ENCODE measurements around the gene C5orf63. TPM values are rescaled to one million over a fixed set of nuclear protein-coding genes. Genes with fewer than 3 reads are reported as not detected.
"Not testable (repeated sequence)": the region's sequence is repeated elsewhere in the genome, so short reads cannot be mapped to it uniquely, and the experiment has no call there.

C5orf63 gene
- total RNA-seq, 4 donors from 2014 or later, result 1.7 to 12.1 (median 9.4) TPM

DNA sequence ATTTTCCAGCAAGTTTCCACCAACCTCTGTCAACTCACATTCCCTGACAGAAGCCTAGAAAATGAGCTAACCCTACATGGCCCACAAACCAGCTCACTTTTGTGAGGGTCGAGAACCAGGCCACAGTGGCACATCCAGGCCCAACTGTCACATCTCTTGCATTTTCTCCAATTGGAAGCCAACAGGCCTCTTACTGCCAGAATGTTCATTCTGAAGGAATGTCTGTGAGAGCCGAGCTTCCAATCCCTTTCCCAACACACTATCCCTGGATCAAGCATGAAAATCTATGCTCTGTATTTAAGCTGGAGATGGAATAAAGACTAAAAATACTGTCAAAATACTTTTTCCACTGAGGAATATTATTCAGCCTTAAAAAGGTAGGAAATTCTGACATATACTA, 62.9 kb downstream of the C5orf63 start:
- TF ChIP-seq POLR2A (IDR thresholded peaks at IDR 0.05), result no peak
- Histone ChIP-seq H3K36me3 (no peaks in the 10 kb centered on the region), H3K9me3 (no peaks in the 10 kb centered on the region), H3K4me3 (no peak overlapping the region), H3K27me3 (no peaks in the 10 kb centered on the region), H3K27ac (no peak overlapping the region), H3K4me1 (peaks cover 0 to 12% (median 0%) of the 10 kb centered on the region in 4 donors)
- no peak for DNase-seq

DNA sequence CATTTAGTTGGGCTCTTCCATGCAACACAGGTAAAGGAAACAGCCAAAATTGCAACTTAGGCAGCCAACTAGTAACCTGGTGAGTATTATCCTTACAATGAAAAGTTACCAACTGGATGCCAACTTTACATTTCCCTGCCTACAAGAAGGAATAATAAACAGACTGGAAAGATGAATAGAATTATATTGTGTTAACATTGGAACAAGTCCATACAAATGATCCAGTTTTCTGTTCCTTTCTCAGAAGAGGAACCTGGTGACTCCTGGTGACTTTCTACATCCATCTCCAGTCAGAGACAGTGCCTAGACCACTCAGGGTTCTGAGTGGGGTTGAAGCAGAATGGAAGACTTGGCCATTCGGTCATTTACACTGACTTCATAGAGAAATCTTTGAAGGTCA, 63.5 kb downstream of the C5orf63 start:
- DNase-seq, result no peak
- Histone ChIP-seq H3K4me1 (peaks cover 0 to 6% (median 0%) of the 10 kb centered on the region in 4 donors), H3K9me3 (no peaks in the 10 kb centered on the region), H3K27me3 (no peaks in the 10 kb centered on the region), H3K36me3 (no peaks in the 10 kb centered on the region), H3K4me3 (no peak overlapping the region), H3K27ac (no peak overlapping the region)
- TF ChIP-seq POLR2A (IDR thresholded peaks at IDR 0.05), result no peak
- TF ChIP-seq, protein P1, sequence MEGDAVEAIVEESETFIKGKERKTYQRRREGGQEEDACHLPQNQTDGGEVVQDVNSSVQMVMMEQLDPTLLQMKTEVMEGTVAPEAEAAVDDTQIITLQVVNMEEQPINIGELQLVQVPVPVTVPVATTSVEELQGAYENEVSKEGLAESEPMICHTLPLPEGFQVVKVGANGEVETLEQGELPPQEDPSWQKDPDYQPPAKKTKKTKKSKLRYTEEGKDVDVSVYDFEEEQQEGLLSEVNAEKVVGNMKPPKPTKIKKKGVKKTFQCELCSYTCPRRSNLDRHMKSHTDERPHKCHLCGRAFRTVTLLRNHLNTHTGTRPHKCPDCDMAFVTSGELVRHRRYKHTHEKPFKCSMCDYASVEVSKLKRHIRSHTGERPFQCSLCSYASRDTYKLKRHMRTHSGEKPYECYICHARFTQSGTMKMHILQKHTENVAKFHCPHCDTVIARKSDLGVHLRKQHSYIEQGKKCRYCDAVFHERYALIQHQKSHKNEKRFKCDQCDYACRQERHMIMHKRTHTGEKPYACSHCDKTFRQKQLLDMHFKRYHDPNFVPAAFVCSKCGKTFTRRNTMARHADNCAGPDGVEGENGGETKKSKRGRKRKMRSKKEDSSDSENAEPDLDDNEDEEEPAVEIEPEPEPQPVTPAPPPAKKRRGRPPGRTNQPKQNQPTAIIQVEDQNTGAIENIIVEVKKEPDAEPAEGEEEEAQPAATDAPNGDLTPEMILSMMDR (IDR thresholded peaks at IDR 0.05), result no peak

DNA sequence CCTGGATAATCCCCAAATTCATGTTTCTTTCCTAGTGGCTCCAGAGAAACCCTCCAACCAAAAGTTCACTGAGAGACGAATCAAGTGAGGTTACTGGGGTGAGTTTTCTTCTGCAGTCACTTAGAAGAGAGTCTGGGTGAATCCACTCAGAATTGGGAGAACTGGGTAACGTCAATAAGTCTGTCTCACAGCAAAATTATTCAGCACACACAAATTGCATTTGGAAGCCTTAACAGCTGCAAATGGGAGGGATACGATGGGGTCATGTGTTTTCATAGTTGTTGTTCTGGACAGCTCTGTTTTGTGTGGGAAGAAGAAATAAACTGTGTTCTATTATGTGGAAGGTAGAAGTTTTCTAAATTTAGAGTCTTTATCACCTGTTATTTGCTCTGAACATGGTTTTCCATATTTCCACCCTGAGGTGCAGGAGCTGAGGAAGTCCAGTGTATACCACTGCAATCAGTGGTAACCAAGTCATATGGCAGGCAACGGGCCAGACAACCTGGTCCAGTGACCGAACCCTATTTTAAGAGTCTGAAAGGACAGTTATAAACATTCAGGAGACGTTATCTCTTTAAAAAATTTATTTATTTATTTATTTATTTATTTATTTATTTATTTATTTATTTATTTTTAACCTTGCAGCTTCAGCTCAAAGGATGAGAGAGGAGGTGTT, 64.9 kb downstream of the C5orf63 start:
- no peak for DNase-seq
- no peaks in the 10 kb centered on the region for H3K27me3 ChIP-seq
- no peak overlapping the region for H3K27ac ChIP-seq
- TF ChIP-seq, protein P1 (IDR thresholded peaks at IDR 0.05), result no peak
- no peak for TF ChIP-seq POLR2A (IDR thresholded peaks at IDR 0.05)
- peaks cover 0 to 13% (median 0%) of the 10 kb centered on the region in 4 donors for H3K4me1 ChIP-seq
- no peaks in the 10 kb centered on the region for H3K9me3 ChIP-seq
- no peaks in the 10 kb centered on the region for H3K36me3 ChIP-seq
- no peak overlapping the region for H3K4me3 ChIP-seq

DNA sequence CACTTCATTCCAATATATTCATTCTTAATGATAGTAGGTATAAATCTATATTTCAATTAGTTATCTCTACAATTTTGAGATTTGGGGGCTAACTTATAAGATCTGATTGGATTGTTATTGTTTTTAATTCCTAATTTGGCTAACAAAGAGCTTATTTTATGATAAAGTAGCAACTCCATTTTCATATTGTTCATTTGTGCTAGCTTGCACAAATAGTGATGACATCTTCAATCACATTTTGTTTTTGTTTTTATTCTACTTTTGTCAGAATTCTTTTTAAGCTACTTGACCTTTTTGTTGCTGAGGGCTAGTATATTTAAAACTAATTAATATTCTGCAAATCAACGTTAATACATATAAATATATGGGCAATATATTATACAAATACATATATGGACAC, 65.8 kb downstream of the C5orf63 start:
- peaks cover 0 to 13% (median 0%) of the 10 kb centered on the region in 4 donors for H3K4me1 ChIP-seq
- no peaks in the 10 kb centered on the region for H3K36me3 ChIP-seq
- no peak for DNase-seq
- H3K9me3 ChIP-seq, result no peaks in the 10 kb centered on the region
- no peaks in the 10 kb centered on the region for H3K27me3 ChIP-seq
- no peak overlapping the region for H3K4me3 ChIP-seq
- no peak for TF ChIP-seq POLR2A (IDR thresholded peaks at IDR 0.05)
- TF ChIP-seq, protein P1 (IDR thresholded peaks at IDR 0.05), result no peak
- no peak overlapping the region for H3K27ac ChIP-seq

DNA sequence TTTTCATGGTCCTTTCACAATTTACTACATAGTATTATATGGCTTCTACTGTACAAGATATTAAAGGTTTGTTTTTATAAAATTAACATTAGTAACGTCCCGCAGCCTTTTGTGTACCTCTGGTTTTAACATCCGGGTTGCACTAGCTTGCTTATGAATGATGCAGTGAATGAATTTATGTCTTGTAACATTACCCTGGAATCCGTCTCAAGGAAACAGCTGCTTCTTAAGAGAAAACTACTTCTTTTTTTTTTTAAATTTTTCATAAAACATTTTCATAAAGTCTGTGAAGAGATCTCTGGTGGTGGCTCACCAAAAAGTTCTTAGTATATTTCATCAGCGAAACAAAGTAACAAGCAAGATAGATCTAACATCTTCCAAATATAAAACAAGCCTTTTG, 66.6 kb downstream of the C5orf63 start:
- TF ChIP-seq POLR2A (IDR thresholded peaks at IDR 0.05), result no peak
- TF ChIP-seq, protein P1 (IDR thresholded peaks at IDR 0.05), result no peak
- DNase-seq, result no peak
- no peak overlapping the region for H3K4me3 ChIP-seq

DNA sequence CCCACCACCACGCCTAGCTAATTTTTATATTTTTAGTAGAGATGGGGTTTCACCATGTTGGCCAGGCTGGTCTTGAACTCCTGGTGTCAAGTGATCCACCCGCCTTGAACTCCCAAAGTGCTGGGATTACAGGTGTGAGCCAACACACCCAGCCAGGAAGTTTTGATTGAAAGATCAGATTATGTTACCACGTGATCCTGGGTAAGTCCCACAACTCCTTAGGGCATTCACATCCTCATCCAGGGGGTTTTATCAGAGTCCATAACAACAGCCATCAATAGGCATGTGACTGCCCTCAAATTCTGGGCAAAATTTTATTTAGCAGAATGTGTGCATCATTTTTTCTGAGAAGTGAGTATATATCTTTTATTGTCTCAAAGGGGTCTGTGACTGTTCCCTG, 68.0 kb downstream of the C5orf63 start:
- H3K9me3 ChIP-seq, H3K36me3 ChIP-seq, DNase-seq, H3K27ac ChIP-seq, H3K27me3 ChIP-seq, H3K4me3 ChIP-seq: not testable (repeated sequence)
- peaks cover 0 to 13% (median 0%) of the 10 kb centered on the region in 4 donors for H3K4me1 ChIP-seq

More for the DNA sequence above, 66.6 kb downstream of the C5orf63 start:
- H3K9me3 ChIP-seq, result no peaks in the 10 kb centered on the region
- H3K27me3 ChIP-seq, result no peaks in the 10 kb centered on the region
- H3K36me3 ChIP-seq, result no peaks in the 10 kb centered on the region
- H3K4me1 ChIP-seq, result peaks cover 0 to 13% (median 0%) of the 10 kb centered on the region in 4 donors
- H3K27ac ChIP-seq, result no peak overlapping the region

Measured in Peyer's patch (tissue), 4 donors.